Sigmoid colon (tissue), 7 donors: ENCODE measurements around the gene KRT76. TPM values are rescaled to one million over a fixed set of nuclear protein-coding genes. Genes with fewer than 3 reads are reported as not detected.

ENCODE experiments used
- DNase-seq: peaks from one replicate; pipeline ENCODE4 v3.0.0-alpha.2; 2019
- H3K27ac ChIP-seq, 4 donors: fragments of 200-600 bp; sonication (generic); one replicate each; pipeline ENCODE4 v1.5.1; 2016 to 2019; ENCODE audit warnings: mild to moderate bottlenecking in 1 of 4
- H3K27me3 ChIP-seq, 3 donors: fragments of 200-600 bp; sonication (generic); one replicate each; pipeline ENCODE4 v1.5.1; 2019; ENCODE audit warnings: mild to moderate bottlenecking in 1 of 3
- H3K36me3 ChIP-seq, 4 donors: fragments of 200-600 bp; sonication (generic); one replicate each; pipeline ENCODE4 v1.5.1; 2016 to 2019
- H3K4me1 ChIP-seq, 4 donors: fragments of 200-600 bp; sonication (generic); one replicate each; pipeline ENCODE4 v1.5.1; 2017 to 2019
- H3K4me3 ChIP-seq, 4 donors: fragments of 200-600 bp; sonication (generic); one replicate each; pipeline ENCODE4 v1.5.1; 2017 to 2019; ENCODE audit warnings: mild to moderate bottlenecking in 2 of 4, moderate library complexity in 1 of 4
- H3K9me3 ChIP-seq, 4 donors: fragments of 200-600 bp in 3 of 4; sonication (generic) in 3 of 4; one replicate each; pipeline versions ENCODE4 v1.5.1 to v1.6.1; 2013 to 2019
- EP300 ChIP-seq, 4 donors: sonication (generic); formaldehyde crosslinking; IDR thresholded peaks; one replicate each; pipeline ENCODE4 v1.6.1; 2017; ENCODE audit warnings: antibody characterized with exemption in 4 of 4
- POLR2A ChIP-seq, 2 donors: fragments of 450-650 bp; IDR thresholded peaks; one replicate each; pipeline ENCODE4 v1.6.1; 2016; ENCODE audit warnings: antibody characterized with exemption in 2 of 2, mild to moderate bottlenecking in 2 of 2, moderate library complexity in 2 of 2
- POLR2AphosphoS5 ChIP-seq, 4 donors: sonication (generic); formaldehyde crosslinking; IDR thresholded peaks; one replicate each; pipeline ENCODE4 v1.6.1; 2017; ENCODE audit warnings: antibody characterized with exemption in 4 of 4
- WGBS, 2 donors: extraction: QIAGEN DNeasy Blood & Tissue Kit; methylation state at CpG; one replicate each; pipeline ENCODE4 v1.1.7; 2013; 5-methylcytosine and 5-hydroxymethylcytosine counted together
- intact Hi-C: fragments of 100-400 bp; cut with DNase I; formaldehyde crosslinking; loops from one replicate; pipeline ENCODE4 v1.15.1; 2023
- polyA plus RNA-seq, 3 donors: library from polyadenylated mRNA; stranded (reverse); fragments of 200-250 nt; gene quantifications; one replicate each; pipeline ENCODE4 v1.2.3, GENCODE V29; 2013
- total RNA-seq, 4 donors: library from RNA; depleted of rRNA; stranded (reverse); fragments of >200 nt; gene quantifications; one replicate each; pipeline ENCODE4 v1.1.0, GENCODE V29; 2016
- TF ChIP-seq, protein P1 (sequence below), 4 experiments: fragments of 450-650 bp in 3 of 4; fragments of 200-600 bp in 1 of 4; IDR thresholded peaks; one replicate each; pipeline ENCODE4 v1.5.1; 2016 to 2019; ENCODE audit warnings: antibody characterized with exemption in 4 of 4, mild to moderate bottlenecking in 3 of 4, moderate library complexity in 2 of 4
- donor health status: healthy with polysubstance abuse.
- donor health status: Bipolar disorder and iron deficiency.
- donor health status: healthy.

The KRT76 gene
- total and polyA plus RNA-seq, 7 donors: not detected

DNA sequence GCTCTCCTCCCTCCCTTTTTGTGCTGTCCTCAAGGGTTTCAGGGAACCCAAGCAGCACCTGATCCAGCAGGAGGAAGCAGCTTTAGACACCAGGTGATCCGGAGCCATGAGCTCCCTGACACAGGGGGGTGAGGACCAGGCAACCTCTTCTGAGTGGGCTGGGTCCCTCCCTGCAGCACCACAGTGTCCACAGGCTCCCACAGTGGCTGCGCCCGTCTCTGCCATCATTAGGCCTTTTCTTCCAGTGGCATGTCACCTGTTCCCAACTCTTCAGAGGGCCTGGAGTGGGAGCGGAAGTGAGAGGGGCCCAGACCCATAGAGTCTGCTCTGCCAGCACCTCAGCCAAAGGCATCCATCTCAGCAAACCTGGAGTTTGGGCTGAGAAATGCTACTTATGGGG, 421 bp upstream of the KRT76 start:
- H3K27ac ChIP-seq: no peak overlapping the region
- no peak for DNase-seq
- no peaks in the 10 kb centered on the region for H3K36me3 ChIP-seq
- no peaks in the 10 kb centered on the region for H3K27me3 ChIP-seq
- no peak overlapping the region for H3K4me3 ChIP-seq
- no peaks in the 10 kb centered on the region for H3K4me1 ChIP-seq
- TF ChIP-seq, protein P1, sequence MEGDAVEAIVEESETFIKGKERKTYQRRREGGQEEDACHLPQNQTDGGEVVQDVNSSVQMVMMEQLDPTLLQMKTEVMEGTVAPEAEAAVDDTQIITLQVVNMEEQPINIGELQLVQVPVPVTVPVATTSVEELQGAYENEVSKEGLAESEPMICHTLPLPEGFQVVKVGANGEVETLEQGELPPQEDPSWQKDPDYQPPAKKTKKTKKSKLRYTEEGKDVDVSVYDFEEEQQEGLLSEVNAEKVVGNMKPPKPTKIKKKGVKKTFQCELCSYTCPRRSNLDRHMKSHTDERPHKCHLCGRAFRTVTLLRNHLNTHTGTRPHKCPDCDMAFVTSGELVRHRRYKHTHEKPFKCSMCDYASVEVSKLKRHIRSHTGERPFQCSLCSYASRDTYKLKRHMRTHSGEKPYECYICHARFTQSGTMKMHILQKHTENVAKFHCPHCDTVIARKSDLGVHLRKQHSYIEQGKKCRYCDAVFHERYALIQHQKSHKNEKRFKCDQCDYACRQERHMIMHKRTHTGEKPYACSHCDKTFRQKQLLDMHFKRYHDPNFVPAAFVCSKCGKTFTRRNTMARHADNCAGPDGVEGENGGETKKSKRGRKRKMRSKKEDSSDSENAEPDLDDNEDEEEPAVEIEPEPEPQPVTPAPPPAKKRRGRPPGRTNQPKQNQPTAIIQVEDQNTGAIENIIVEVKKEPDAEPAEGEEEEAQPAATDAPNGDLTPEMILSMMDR (IDR thresholded peaks at IDR 0.05): no peak
- TF ChIP-seq POLR2AphosphoS5 (IDR thresholded peaks at IDR 0.05): no peak
- intact Hi-C loops: no loop called here
- WGBS, 2 donors: 92% methylated on average over 4 of the region's 4 CpGs
- H3K9me3 ChIP-seq: no peaks in the 10 kb centered on the region

DNA sequence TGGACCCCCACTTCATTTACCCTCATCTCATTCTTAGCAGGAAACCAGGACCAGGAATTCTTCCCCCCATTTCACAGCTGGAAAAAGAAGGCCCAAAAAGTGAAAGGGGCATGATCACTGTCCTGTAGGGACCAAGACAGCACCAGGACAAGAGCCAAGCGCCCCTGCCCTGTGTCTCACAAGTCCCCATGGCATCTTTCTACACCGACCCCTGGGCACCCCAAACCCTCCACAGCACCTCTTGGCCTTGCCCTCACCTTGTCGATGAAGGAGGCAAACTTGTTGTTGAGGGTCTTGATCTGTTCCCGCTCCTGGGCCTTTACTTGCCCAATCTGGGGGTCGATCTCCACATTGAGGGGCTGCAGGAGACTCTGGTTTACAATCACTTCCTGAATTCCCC, 710 bp downstream of the KRT76 start:
- no peaks in the 10 kb centered on the region for H3K4me1 ChIP-seq
- no peak overlapping the region for H3K4me3 ChIP-seq
- no peaks in the 10 kb centered on the region for H3K27me3 ChIP-seq
- H3K9me3 ChIP-seq: no peaks in the 10 kb centered on the region
- DNase-seq: no peak
- no peaks in the 10 kb centered on the region for H3K36me3 ChIP-seq
- WGBS, 2 donors: 90 to 91% methylated on average over 5 of the region's 5 CpGs
- no peak for TF ChIP-seq POLR2A (IDR thresholded peaks at IDR 0.05)
- TF ChIP-seq POLR2AphosphoS5 (IDR thresholded peaks at IDR 0.05): no peak
- TF ChIP-seq, protein P1 (IDR thresholded peaks at IDR 0.05): no peak
- TF ChIP-seq EP300 (IDR thresholded peaks at IDR 0.05): no peak
- H3K27ac ChIP-seq: no peak overlapping the region
- intact Hi-C loops: no loop called here

DNA sequence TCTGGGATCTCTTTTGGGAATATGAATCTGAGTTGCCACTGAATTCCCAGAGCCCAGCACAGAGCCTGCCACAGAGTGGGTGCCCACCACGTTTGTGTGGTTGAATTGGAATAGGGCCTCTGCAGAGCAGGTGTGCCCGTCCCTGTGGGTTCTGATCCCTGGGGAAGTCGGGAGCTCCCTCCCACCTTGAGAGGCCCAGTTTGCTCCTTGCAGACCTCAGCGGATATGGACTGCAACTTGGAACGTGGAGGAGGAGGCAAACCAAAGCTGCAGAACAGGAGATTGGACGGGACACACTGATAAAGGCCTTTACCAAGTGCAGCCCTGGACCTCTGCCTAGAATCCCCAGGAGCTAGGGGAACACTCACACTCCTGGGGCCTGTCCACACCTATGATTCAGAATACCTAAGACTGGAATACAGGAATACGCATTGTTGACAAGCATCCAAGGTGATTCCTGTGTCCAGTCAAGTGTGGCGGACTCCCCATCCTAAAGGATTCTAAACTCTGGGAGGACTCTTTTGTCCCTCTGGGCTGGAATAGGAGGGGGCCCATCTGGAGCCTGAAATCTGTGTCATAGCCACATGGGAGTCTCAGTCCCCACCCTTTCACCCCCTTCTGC, 2.4 kb downstream of the KRT76 start:
- no peak for DNase-seq
- Histone ChIP-seq H3K4me1 (no peaks in the 10 kb centered on the region), H3K27ac (no peak overlapping the region), H3K36me3 (no peaks in the 10 kb centered on the region), H3K4me3 (no peak overlapping the region), H3K27me3 (no peaks in the 10 kb centered on the region), H3K9me3 (no peaks in the 10 kb centered on the region)
- 80 to 81% methylated on average over 8 of the region's 8 CpGs for WGBS, 2 donors
- intact Hi-C loops: no loop called here
- no peak for TF ChIP-seq POLR2AphosphoS5 (IDR thresholded peaks at IDR 0.05)
- no peak for TF ChIP-seq POLR2A (IDR thresholded peaks at IDR 0.05)
- no peak for TF ChIP-seq EP300 (IDR thresholded peaks at IDR 0.05)

DNA sequence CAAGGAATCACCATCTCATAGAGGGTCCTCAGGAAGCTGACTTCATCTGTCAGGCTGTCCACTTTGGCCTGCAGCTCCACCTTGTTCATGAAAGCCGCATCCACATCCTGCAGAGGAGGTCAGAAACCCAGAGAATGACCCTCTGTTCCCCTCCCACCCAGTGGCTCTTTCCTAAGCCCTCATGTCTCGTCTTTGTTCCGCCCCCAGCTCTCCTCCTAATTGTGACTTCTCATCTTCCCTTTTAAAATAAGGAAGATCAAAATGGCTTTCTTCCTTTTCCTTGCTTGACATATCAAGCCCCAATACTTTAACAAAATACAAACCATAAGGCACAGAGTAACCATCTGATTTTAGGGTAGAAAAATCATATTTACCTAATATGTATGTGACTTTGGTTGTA, 4.4 kb downstream of the KRT76 start:
- H3K27ac ChIP-seq: no peak overlapping the region
- 67% methylated on average over 3 of the region's 3 CpGs for WGBS, 2 donors
- no peak for DNase-seq

DNA sequence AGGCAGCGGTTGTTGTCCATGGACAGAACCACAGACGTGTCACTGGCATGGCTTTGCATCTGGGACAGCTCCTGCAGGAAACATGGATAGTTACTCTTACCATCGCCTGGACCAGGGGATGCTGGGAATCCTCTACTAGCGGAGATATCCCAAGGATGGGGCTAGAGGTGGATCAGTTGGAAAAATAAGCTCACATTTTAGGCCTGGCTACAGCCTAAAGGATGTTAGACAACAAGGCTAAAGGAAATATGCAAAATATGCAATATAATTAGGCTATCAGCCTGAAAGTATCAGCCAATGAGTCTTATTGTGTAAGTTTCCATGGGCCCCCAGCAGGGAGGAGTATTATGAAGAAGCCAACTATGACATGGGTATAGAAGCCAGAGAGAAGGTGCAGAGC, 5.0 kb downstream of the KRT76 start:
- no peaks in the 10 kb centered on the region for H3K4me1 ChIP-seq
- DNase-seq: no peak
- H3K9me3 ChIP-seq: no peaks in the 10 kb centered on the region
- WGBS, 2 donors: 89% methylated on average over 4 of the region's 4 CpGs
- TF ChIP-seq POLR2AphosphoS5 (IDR thresholded peaks at IDR 0.05) (no peak), EP300 (IDR thresholded peaks at IDR 0.05) (no peak), POLR2A (IDR thresholded peaks at IDR 0.05) (no peak)
- TF ChIP-seq, protein P1 (IDR thresholded peaks at IDR 0.05): no peak
- H3K4me3 ChIP-seq: no peak overlapping the region
- H3K36me3 ChIP-seq: no peaks in the 10 kb centered on the region
- intact Hi-C loops: no loop called here
- no peaks in the 10 kb centered on the region for H3K27me3 ChIP-seq
- H3K27ac ChIP-seq: no peak overlapping the region

More for the DNA sequence above, 4.4 kb downstream of the KRT76 start:
- TF ChIP-seq POLR2A (IDR thresholded peaks at IDR 0.05): no peak
- no peak for TF ChIP-seq EP300 (IDR thresholded peaks at IDR 0.05)
- no peak for TF ChIP-seq POLR2AphosphoS5 (IDR thresholded peaks at IDR 0.05)
- TF ChIP-seq, protein P1 (IDR thresholded peaks at IDR 0.05): no peak
- intact Hi-C loops: no loop called here
- Histone ChIP-seq H3K27me3 (no peaks in the 10 kb centered on the region), H3K4me1 (no peaks in the 10 kb centered on the region), H3K4me3 (no peak overlapping the region), H3K36me3 (no peaks in the 10 kb centered on the region), H3K9me3 (no peaks in the 10 kb centered on the region)
